OCI-LY1 (cell line): ENCODE data around the gene NOP16.

Experiments
- CTCF ChIP-seq: fragments of 200-600 bp; sonication (generic), shearing (Covaris generic); IDR thresholded peaks from 2 replicates; pipeline ENCODE4 v1.5.1; 2017; ENCODE audit warnings: mild to moderate bottlenecking, antibody characterized with exemption, low read length, moderate library complexity, mixed read lengths
- EZH2 ChIP-seq: fragments of 200-600 bp; sonication (generic), shearing (Covaris generic); IDR thresholded peaks from 2 replicates; pipeline ENCODE4 v1.8.0; 2017; ENCODE audit warnings: borderline replicate concordance, mixed run types, mild to moderate bottlenecking, antibody characterized with exemption, low read length, moderate library complexity, mixed read lengths

- TF ChIP-seq CTCF, result no peak
- TF ChIP-seq EZH2, result no peak
Measured at GRCh38 chr5:176356179-176356566, 32.2 kb downstream of the NOP16 start.
